D721Med (cell line): ENCODE measurements around the gene TTC34.
A peak's percentile ranks its signal among the peaks of the same experiment; 100 is the strongest.

ENCODE experiments used
- DNase-seq: peaks from one replicate; pipeline ENCODE4 v3.0.0; 2011; ENCODE audit warnings: low spot score; ENCODE audit not compliant: insufficient read length
- FAIRE-seq: peaks from 2 replicates; lab custom pipeline; 2011; peaks lifted over from hg19 to GRCh38; lab: Jason Lieb, UNC
- CTCF ChIP-seq: IDR thresholded peaks from 2 replicates; pipeline ENCODE4 v1.5.1; 2012; ENCODE audit warnings: mild to moderate bottlenecking, control low read depth; ENCODE audit not compliant: insufficient read depth; ENCODE audit errors: missing control alignments

TTC34 gene

GRCh38 chr1:2822621-2823145, 21.2 kb upstream of the TTC34 start:
- DNase-seq = no peak
- no peak for TF ChIP-seq CTCF
- no peak for FAIRE-seq

- peak; percentile 20 for TF ChIP-seq CTCF
- no peak for DNase-seq
- FAIRE-seq = no peak
Measured at GRCh38 chr1:2821966-2822620, 20.6 kb upstream of the TTC34 start.

GRCh38 chr1:2821373-2821955, 20.0 kb upstream of the TTC34 start:
- DNase-seq = no peak
- no peak for TF ChIP-seq CTCF
- FAIRE-seq = no peak

- FAIRE-seq = no peak
- no peak for DNase-seq
- TF ChIP-seq CTCF = no peak
Measured at GRCh38 chr1:2820731-2821372, 19.4 kb upstream of the TTC34 start.

- DNase-seq (no peak), FAIRE-seq (no peak)
- TF ChIP-seq CTCF = no peak
Measured at GRCh38 chr1:2819831-2820730, 18.6 kb upstream of the TTC34 start.

- DNase-seq = no peak
- no peak for FAIRE-seq
- TF ChIP-seq CTCF = no peak
Measured at GRCh38 chr1:2819429-2819828, 17.9 kb upstream of the TTC34 start.
